OCI-LY1 (cell line): ENCODE results near the gene RNF111.

ENCODE experiments used
- H2AFZ ChIP-seq: fragments of 200-600 bp; sonication (generic), shearing (Covaris generic); 2 replicates; pipeline ENCODE4 v1.6.0; 2014; ENCODE audit warnings: antibody characterized with exemption, mild to moderate bottlenecking, low read length
- H3F3A ChIP-seq: fragments of 200-600 bp; sonication (generic), shearing (Covaris generic); 2 replicates; pipeline ENCODE4 v1.6.0; 2014; ENCODE audit warnings: mild to moderate bottlenecking, antibody characterized with exemption, low read length, moderate library complexity; ENCODE audit not compliant: insufficient read depth
- H3K27ac ChIP-seq: fragments of 200-600 bp; sonication (generic); 2 replicates; pipeline ENCODE4 v1.5.1; 2014; ENCODE audit warnings: low read length, mixed run types, mild to moderate bottlenecking, low read depth; ENCODE audit not compliant: poor library complexity, severe bottlenecking
- H3K27me3 ChIP-seq: fragments of 200-600 bp; sonication (generic); 2 replicates; pipeline ENCODE4 v1.6.0; 2014; ENCODE audit warnings: antibody characterized with exemption, mild to moderate bottlenecking, low read length, moderate library complexity; ENCODE audit not compliant: insufficient read depth
- H3K36me3 ChIP-seq: fragments of 200-600 bp; sonication (generic); 2 replicates; pipeline ENCODE4 v1.6.1; 2014; ENCODE audit warnings: mild to moderate bottlenecking, antibody characterized with exemption, low read length, moderate library complexity, mixed read lengths; ENCODE audit not compliant: insufficient read depth
- H3K4me1 ChIP-seq: fragments of 200-600 bp; sonication (generic); 2 replicates; pipeline ENCODE4 v1.5.1; 2014; ENCODE audit warnings: mild to moderate bottlenecking, low read length, moderate library complexity; ENCODE audit not compliant: insufficient read depth, severe bottlenecking
- H3K4me2 ChIP-seq: fragments of 200-600 bp; sonication (generic), shearing (Covaris generic); 2 replicates; pipeline ENCODE4 v1.6.1; 2014; ENCODE audit warnings: low read length
- H3K4me3 ChIP-seq: fragments of 200-600 bp; sonication (generic); 2 replicates; pipeline ENCODE4 v1.5.1; 2014; ENCODE audit warnings: low read length, low read depth, mild to moderate bottlenecking, mixed read lengths; ENCODE audit not compliant: poor library complexity, severe bottlenecking
- H3K79me2 ChIP-seq: fragments of 200-600 bp; shearing (Covaris generic); 2 replicates; pipeline ENCODE4 v1.6.1; 2016; ENCODE audit warnings: mixed run types, low read length, mixed read lengths; ENCODE audit not compliant: insufficient read depth
- H3K9ac ChIP-seq: fragments of 200-600 bp; sonication (generic), shearing (Covaris generic); 2 replicates; pipeline ENCODE4 v1.6.1; 2014; ENCODE audit warnings: mild to moderate bottlenecking, low read length, mixed read lengths
- H3K9me2 ChIP-seq: fragments of 200-600 bp; sonication (generic), shearing (Covaris generic); 2 replicates; pipeline ENCODE4 v1.6.1; 2014; ENCODE audit warnings: low read depth, mild to moderate bottlenecking, low read length, mixed read lengths
- H3K9me3 ChIP-seq: fragments of 200-600 bp; shearing (Covaris generic); 2 replicates; pipeline ENCODE4 v1.6.1; 2014; ENCODE audit warnings: low read length, mixed read lengths
- H4K20me1 ChIP-seq: fragments of 200-600 bp; sonication (generic), shearing (Covaris generic); 2 replicates; pipeline ENCODE4 v1.6.0; 2016; ENCODE audit warnings: mild to moderate bottlenecking, low read length; ENCODE audit not compliant: insufficient read depth
- CTCF ChIP-seq: fragments of 200-600 bp; sonication (generic), shearing (Covaris generic); IDR thresholded peaks from 2 replicates; pipeline ENCODE4 v1.5.1; 2017; ENCODE audit warnings: mild to moderate bottlenecking, antibody characterized with exemption, low read length, moderate library complexity, mixed read lengths
- EZH2 ChIP-seq: fragments of 200-600 bp; sonication (generic), shearing (Covaris generic); IDR thresholded peaks from 2 replicates; pipeline ENCODE4 v1.8.0; 2017; ENCODE audit warnings: borderline replicate concordance, mixed run types, mild to moderate bottlenecking, antibody characterized with exemption, low read length, moderate library complexity, mixed read lengths

The RNF111 gene

DNA sequence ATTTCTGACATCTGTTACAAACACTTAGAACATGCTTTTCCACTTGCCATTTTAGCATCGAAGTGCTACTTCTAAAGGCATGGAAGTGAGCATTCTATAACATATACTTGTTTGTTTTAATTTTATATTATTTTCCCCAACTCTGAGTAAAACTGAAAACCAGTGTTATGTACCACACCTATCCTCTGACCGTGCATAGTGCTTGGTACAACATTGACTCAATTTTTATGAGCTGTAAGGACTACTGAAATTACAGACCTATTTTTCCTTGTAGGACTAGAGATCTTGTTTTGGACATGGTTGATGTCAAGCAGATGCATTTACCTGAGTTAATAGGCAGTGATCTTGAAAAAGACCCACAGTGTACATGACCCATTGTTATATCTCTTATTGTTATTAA is 66.0 kb downstream of the RNF111 start:
- H3K4me1 ChIP-seq = no peaks in the 10 kb centered on the region
- H3K36me3 ChIP-seq = peaks cover 77% of the 10 kb centered on the region
- H3K27me3 ChIP-seq = no peaks in the 10 kb centered on the region
- H4K20me1 ChIP-seq = no peaks in the 10 kb centered on the region
- no peak overlapping the region for H3K9ac ChIP-seq
- no peak overlapping the region for H3K4me2 ChIP-seq
- no peaks in the 10 kb centered on the region for H3F3A ChIP-seq
- no peak overlapping the region for H2AFZ ChIP-seq
- no peak overlapping the region for H3K4me3 ChIP-seq
- peaks cover 5% of the 10 kb centered on the region; the same call in 1 of the 2 replicates for H3K79me2 ChIP-seq
- TF ChIP-seq CTCF (no peak), EZH2 (no peak)
- H3K9me2 ChIP-seq = no peaks in the 10 kb centered on the region
- no peak overlapping the region for H3K27ac ChIP-seq
- no peaks in the 10 kb centered on the region for H3K9me3 ChIP-seq

DNA sequence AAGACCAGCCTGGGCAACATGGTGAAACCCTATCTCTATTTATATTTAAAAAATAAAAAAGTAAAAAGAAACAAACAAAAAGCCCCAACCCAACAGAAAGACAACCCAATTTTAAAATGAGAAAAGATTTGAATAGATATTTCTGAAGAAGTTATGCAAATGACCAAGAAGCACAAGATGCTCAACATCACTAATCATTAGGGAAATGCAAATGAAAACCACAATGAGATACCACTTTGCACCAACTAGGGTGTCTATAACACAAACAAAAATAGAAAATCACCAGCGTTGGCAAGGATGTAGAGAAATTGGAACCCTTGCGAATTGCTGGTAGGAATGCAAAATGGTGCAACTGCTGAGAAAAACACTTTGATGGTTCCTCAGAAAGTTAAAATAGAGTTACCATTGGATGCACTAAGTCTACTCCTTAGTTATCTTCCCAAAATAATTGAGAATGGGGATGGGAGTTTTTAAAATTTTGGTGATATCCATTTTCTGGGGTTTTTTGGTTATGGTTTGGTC is 71.7 kb downstream of the RNF111 start:
- no peak for TF ChIP-seq CTCF
- no peak for TF ChIP-seq EZH2
- Histone ChIP-seq H3K27ac (no peak overlapping the region), H2AFZ (no peak overlapping the region), H3K9me3 (no peaks in the 10 kb centered on the region), H3K36me3 (peaks cover 96% of the 10 kb centered on the region), H3K4me1 (no peaks in the 10 kb centered on the region), H3K4me2 (no peak overlapping the region), H3K9ac (no peak overlapping the region), H3K9me2 (no peaks in the 10 kb centered on the region), H3K4me3 (no peak overlapping the region), H4K20me1 (no peaks in the 10 kb centered on the region), H3K27me3 (no peaks in the 10 kb centered on the region), H3K79me2 (no peaks in the 10 kb centered on the region), H3F3A (no peaks in the 10 kb centered on the region)

DNA sequence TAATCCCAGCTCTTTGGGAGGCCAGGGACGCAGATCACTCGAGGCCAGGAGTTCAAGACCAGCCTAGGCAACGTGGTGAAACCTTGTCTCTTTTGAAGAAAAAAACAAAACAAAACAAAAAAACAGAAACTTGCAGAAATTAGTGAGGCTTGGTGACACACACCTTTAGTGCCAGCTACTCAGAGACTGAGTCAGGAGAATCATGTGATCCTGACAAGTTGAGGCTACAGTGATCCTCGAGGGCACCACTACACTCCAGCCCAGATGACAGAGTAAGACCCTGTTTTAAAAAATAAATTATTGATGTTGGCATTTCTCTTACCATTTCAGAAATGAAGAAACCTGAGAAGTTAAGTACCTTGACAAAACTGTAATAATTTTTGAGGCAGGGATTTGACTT is 72.9 kb downstream of the RNF111 start:
- Histone ChIP-seq H2AFZ (no peak overlapping the region), H3K9ac (no peak overlapping the region), H3K79me2 (no peaks in the 10 kb centered on the region), H3F3A (no peaks in the 10 kb centered on the region), H3K9me2 (no peaks in the 10 kb centered on the region), H3K4me2 (no peak overlapping the region), H3K27me3 (no peaks in the 10 kb centered on the region), H3K4me1 (no peaks in the 10 kb centered on the region), H3K4me3 (no peak overlapping the region), H4K20me1 (no peaks in the 10 kb centered on the region), H3K27ac (no peak overlapping the region), H3K9me3 (no peaks in the 10 kb centered on the region), H3K36me3 (peaks cover 95% of the 10 kb centered on the region)
- TF ChIP-seq CTCF = no peak
- TF ChIP-seq EZH2 = no peak
